H1 (cell line): Measurements from ENCODE around the gene PPP2R1A. TPM values are rescaled to one million over a fixed set of nuclear protein-coding genes. Genes with fewer than 3 reads are reported as not detected.

Experiments used
- CTCF ChIA-PET: fragments of 300-600 bp; sonication (Branson Sonifier 250); formaldehyde crosslinking; loops from one replicate; lab custom pipeline; 2021; ENCODE audit not compliant: partially characterized antibody; lab: Charles Lee
- POLR2A ChIA-PET: fragments of 300-600 bp; sonication (Branson Sonifier 250); formaldehyde crosslinking; loops from one replicate; lab custom pipeline; 2021; ENCODE audit warnings: inconsistent platforms; ENCODE audit not compliant: partially characterized antibody; lab: Charles Lee
- DNase-seq, 2 experiments: peaks; one replicate each; pipeline versions ENCODE4 v3.0.0 to v3.0.0-alpha.2; 2010 to 2022; ENCODE audit warnings: low spot score in 2 of 2, low read depth in 1 of 2, mixed read lengths in 1 of 2
- FAIRE-seq: peaks from 2 replicates; lab custom pipeline; 2011; peaks lifted over from hg19 to GRCh38; lab: Jason Lieb, UNC
- H2AFZ ChIP-seq: 2 replicates; pipeline ENCODE4 v1.8.1; 2012; ENCODE audit warnings: low read length, inconsistent platforms
- H2AK5ac ChIP-seq: 2 replicates; pipeline ENCODE4 v1.6.1; 2013; ENCODE audit warnings: low read depth, low read length
- H2BK120ac ChIP-seq: replicated peaks from 2 replicates; pipeline ENCODE3; 2013; ENCODE audit warnings: low read depth, low read length, inconsistent platforms
- H2BK12ac ChIP-seq: 2 replicates; pipeline ENCODE4 v1.6.1; 2013; ENCODE audit warnings: low read depth, low read length
- H2BK15ac ChIP-seq: 2 replicates; pipeline ENCODE4 v1.6.1; 2013; ENCODE audit warnings: low read length
- H2BK20ac ChIP-seq: 2 replicates; pipeline ENCODE4 v1.6.1; 2013; ENCODE audit warnings: low read length
- H2BK5ac ChIP-seq: 2 replicates; pipeline ENCODE4 v1.6.1; 2013; ENCODE audit warnings: low read depth, low read length
- H3K14ac ChIP-seq: 2 replicates; pipeline ENCODE4 v1.6.1; 2013; ENCODE audit warnings: inconsistent platforms; ENCODE audit not compliant: insufficient read length
- H3K18ac ChIP-seq: 2 replicates; pipeline ENCODE4 v1.6.1; 2013; ENCODE audit warnings: low read length; ENCODE audit errors: extremely low read depth
- H3K23ac ChIP-seq: 2 replicates; pipeline ENCODE4 v1.6.1; 2013; ENCODE audit warnings: inconsistent platforms; ENCODE audit not compliant: insufficient read length
- H3K23me2 ChIP-seq: 2 replicates; pipeline ENCODE4 v1.6.1; 2013; ENCODE audit warnings: low read depth, low read length
- H3K27ac ChIP-seq: 2 replicates; pipeline ENCODE4 v1.6.1; 2011; ENCODE audit warnings: low read depth, low read length, inconsistent platforms
- H3K27me3 ChIP-seq, 4 experiments: replicated peaks in 1 of 4; 1 replicate in 1 of 4; 2 replicates in 3 of 4; pipeline versions ENCODE4 v1.6.1 to v1.8.1; 2011 to 2013; ENCODE audit warnings: low read length in 3 of 4, mild to moderate bottlenecking in 3 of 4, inconsistent platforms in 2 of 4, mixed read lengths in 2 of 4, moderate library complexity in 1 of 4; ENCODE audit not compliant: control insufficient read depth in 3 of 4, insufficient read depth in 3 of 4; ENCODE audit errors: extremely low read depth in 1 of 4
- H3K36me3 ChIP-seq, 4 experiments: 2 replicates each; pipeline versions ENCODE4 v1.6.1 to v1.8.1; 2011 to 2013; ENCODE audit warnings: mild to moderate bottlenecking in 4 of 4, low read length in 3 of 4, moderate library complexity in 2 of 4, control low read depth in 1 of 4, inconsistent platforms in 1 of 4; ENCODE audit not compliant: insufficient read depth in 4 of 4, control insufficient read depth in 2 of 4
- H3K4ac ChIP-seq: replicated peaks from 2 replicates; pipeline ENCODE3; 2013; ENCODE audit warnings: low read length, low read depth, mixed read lengths, inconsistent platforms; ENCODE audit not compliant: insufficient read length
- H3K4me1 ChIP-seq, 4 experiments: replicated peaks in 1 of 4; 1 replicate in 1 of 4; 2 replicates in 3 of 4; pipeline versions ENCODE4 v1.6.1 to v1.8.1; 2011 to 2013; ENCODE audit warnings: low read length in 3 of 4, inconsistent platforms in 2 of 4, mixed read lengths in 1 of 4; ENCODE audit not compliant: insufficient read depth in 4 of 4, control insufficient read depth in 3 of 4
- H3K4me2 ChIP-seq, 2 experiments: 2 replicates each; pipeline versions ENCODE4 v1.6.1 to v1.8.1; 2011 to 2013; ENCODE audit warnings: low read depth in 2 of 2, low read length in 2 of 2, control low read depth in 1 of 2, inconsistent platforms in 1 of 2, mild to moderate bottlenecking in 1 of 2; ENCODE audit not compliant: insufficient read depth in 1 of 2
- H3K4me3 ChIP-seq, 4 experiments: fragments of 200-600, 300-600 bp in 1 of 4; sonication (generic), shearing (Covaris generic), sonication (Bioruptor Twin) in 1 of 4; 2 replicates each; pipeline versions ENCODE4 v1.5.1 to v1.8.1; 2011 to 2016; ENCODE audit warnings: low read length in 4 of 4, low read depth in 3 of 4, control low read depth in 2 of 4, inconsistent platforms in 2 of 4, mild to moderate bottlenecking in 2 of 4, mixed read lengths in 1 of 4, moderate library complexity in 1 of 4; ENCODE audit not compliant: insufficient read depth in 2 of 4; ENCODE audit errors: extremely low read depth in 1 of 4
- H3K56ac ChIP-seq: replicated peaks from 2 replicates; pipeline ENCODE3; 2013; ENCODE audit warnings: low read depth, mild to moderate bottlenecking, mixed read lengths, low read length, inconsistent platforms; ENCODE audit not compliant: insufficient read length
- H3K79me1 ChIP-seq: 2 replicates; pipeline ENCODE4 v1.6.1; 2013; ENCODE audit warnings: low read depth, low read length, control low read depth
- H3K79me2 ChIP-seq, 2 experiments: 2 replicates each; pipeline versions ENCODE4 v1.6.1 to v1.8.1; 2012 to 2013; ENCODE audit warnings: low read length in 2 of 2, mild to moderate bottlenecking in 2 of 2, inconsistent platforms in 1 of 2; ENCODE audit not compliant: insufficient read depth in 2 of 2, control insufficient read depth in 1 of 2
- H3K9ac ChIP-seq, 4 experiments: replicated peaks in 1 of 4; 1 replicate in 1 of 4; 2 replicates in 3 of 4; pipeline versions ENCODE4 v1.6.1 to v1.8.1; 2011 to 2013; ENCODE audit warnings: low read depth in 3 of 4, low read length in 3 of 4, control low read depth in 2 of 4, mild to moderate bottlenecking in 2 of 4, moderate library complexity in 2 of 4, inconsistent platforms in 1 of 4; ENCODE audit errors: extremely low read depth in 1 of 4
- H3K9me3 ChIP-seq, 2 experiments: 2 replicates each; pipeline versions ENCODE4 v1.6.1 to v1.8.1; 2012 to 2013; ENCODE audit warnings: mild to moderate bottlenecking in 2 of 2, moderate library complexity in 2 of 2, control low read depth in 1 of 2, inconsistent platforms in 1 of 2, low read depth in 1 of 2, low read length in 1 of 2, mixed read lengths in 1 of 2; ENCODE audit not compliant: insufficient read depth in 2 of 2
- H4K20me1 ChIP-seq, 2 experiments: replicated peaks in 1 of 2; 2 replicates each; pipeline versions ENCODE3 to v1.8.1; 2011 to 2013; ENCODE audit warnings: inconsistent platforms in 2 of 2, low read length in 2 of 2, mild to moderate bottlenecking in 1 of 2; ENCODE audit not compliant: insufficient read depth in 2 of 2, control insufficient read depth in 1 of 2
- H4K5ac ChIP-seq: 2 replicates; pipeline ENCODE4 v1.6.1; 2013; ENCODE audit warnings: low read length, low read depth, mixed read lengths, inconsistent platforms; ENCODE audit not compliant: insufficient read length
- H4K8ac ChIP-seq: 2 replicates; pipeline ENCODE4 v1.8.0; 2013; ENCODE audit warnings: mild to moderate bottlenecking, moderate library complexity, low read length, inconsistent platforms; ENCODE audit not compliant: insufficient read depth; ENCODE audit errors: extremely low read depth
- H4K91ac ChIP-seq: replicated peaks from 2 replicates; pipeline ENCODE3; 2013; ENCODE audit warnings: low read length, mixed read lengths, inconsistent platforms; ENCODE audit not compliant: insufficient read length
- MAFK ChIP-seq: IDR thresholded peaks from 2 replicates; pipeline ENCODE4 v1.6.1; 2012; ENCODE audit warnings: low read depth, mild to moderate bottlenecking, improper control_type of control experiment, low read length
- POLR2AphosphoS5 ChIP-seq: IDR thresholded peaks from 2 replicates; pipeline ENCODE4 v1.6.1; 2011; ENCODE audit warnings: low read depth, low read length
- RBBP5 ChIP-seq: IDR thresholded peaks from 2 replicates; pipeline ENCODE4 v1.7.1; 2012; ENCODE audit warnings: low read depth, mild to moderate bottlenecking, inconsistent platforms, low read length, moderate library complexity, borderline replicate concordance
- SP1 ChIP-seq: IDR thresholded peaks from 2 replicates; pipeline ENCODE4 v1.6.1; 2011; ENCODE audit warnings: low read depth, low read length
- WGBS, 2 experiments: shearing (Covaris generic) in 1 of 2; methylation state at CpG; one replicate each; pipeline versions ENCODE4 v1.1.6 to v1.1.7; 2013 to 2015; ENCODE audit warnings: low lambda C conversion rate in 2 of 2, mixed read lengths in 2 of 2, inconsistent platforms in 1 of 2, low coverage in 1 of 2, missing lambda C conversion rate in 1 of 2; ENCODE audit not compliant: insufficient replicate concordance in 2 of 2, insufficient coverage in 1 of 2, insufficient read length in 1 of 2; ENCODE audit errors: extremely low coverage in 1 of 2, missing lambda C conversion rate in 1 of 2; 5-methylcytosine and 5-hydroxymethylcytosine counted together
- polyA plus RNA-seq, 7 experiments: library from polyadenylated mRNA; depleted of rRNA in 3 of 7; stranded (reverse) in 5 of 7; unstranded in 2 of 7; fragments of >200 nt in 5 of 7; fragments of 200-250 nt in 2 of 7; gene quantifications; 1 replicate in 5 of 7; 2 replicates in 1 of 7; 4 replicates in 1 of 7; pipeline versions ENCODE4 v1.2.1 to v1.2.3, GENCODE V29; 2011 to 2013; ENCODE audit warnings: missing spikeins in 2 of 7, mixed read lengths in 2 of 7
- total RNA-seq: library from RNA; stranded (reverse); fragmentation: NEBNext Ultra II Directional; extraction: Animal tissue kit (Norgen Biotek cat#: 25700); gene quantifications from 2 replicates; pipeline ENCODE4 v1.2.1, GENCODE V29; 2021

PPP2R1A gene
- total and polyA plus RNA-seq, 2 of the 8 experiments (the other 6 are each of a cell fraction or from before 2014, with no cell fraction given): 380 to 382 TPM

GRCh38 chr19:52227980-52228379, 38.1 kb downstream of the PPP2R1A start:
- H3K9me3 ChIP-seq: no peaks in the 10 kb centered on the region
- H3K36me3 ChIP-seq: peaks cover 17 to 50% (median 44%) of the 10 kb centered on the region in 4 experiments
- H2BK120ac ChIP-seq: no peak overlapping the region
- H4K91ac ChIP-seq: no peak overlapping the region
- no peaks in the 10 kb centered on the region for H3K27me3 ChIP-seq
- ChIA-PET POLR2A (interaction anchor here (1.1 to 2.7 kb wide), 6 partner anchors 24 to 89 kb away, joined by 3 to 8 read pairs (median 4); partner anchors contain the start of gene ZNF616), CTCF (interaction anchor here (2.0 to 3.9 kb wide), 2 partner anchors 9 to 28 kb away, joined by 6 to 16 read pairs; no protein-coding TSS in a partner anchor)
- no peaks in the 10 kb centered on the region for H3K4me1 ChIP-seq
- no peaks in the 10 kb centered on the region for H3K23me2 ChIP-seq
- no peak overlapping the region for H2BK15ac ChIP-seq
- H2BK12ac ChIP-seq: no peak overlapping the region
- no peak overlapping the region for H3K18ac ChIP-seq
- no peak overlapping the region for H3K9ac ChIP-seq
- no peak overlapping the region for H3K27ac ChIP-seq
- no peak overlapping the region for H2AK5ac ChIP-seq
- peaks cover 0 to 2% of the 10 kb centered on the region in 2 experiments for H4K20me1 ChIP-seq
- no peak for DNase-seq
- no peak for FAIRE-seq
- no peaks in the 10 kb centered on the region; the same call in 1 of the 2 replicates for H3K79me1 ChIP-seq
- H3K23ac ChIP-seq: no peak overlapping the region
- no peak overlapping the region for H2AFZ ChIP-seq
- H3K4me3 ChIP-seq: no peak overlapping the region
- no peak overlapping the region for H3K14ac ChIP-seq
- no peak overlapping the region for H4K8ac ChIP-seq
- TF ChIP-seq SP1 (no peak), POLR2AphosphoS5 (0 out of 2 replicates have a peak, but pooled peaks have one; percentile 59), RBBP5 (no peak), MAFK (no peak)
- H2BK20ac ChIP-seq: no peak overlapping the region
- H3K56ac ChIP-seq: no peak overlapping the region
- H2BK5ac ChIP-seq: no peak overlapping the region
- no peak overlapping the region for H3K4me2 ChIP-seq
- no peak overlapping the region for H4K5ac ChIP-seq
- H3K4ac ChIP-seq: no peak overlapping the region
- no peaks in the 10 kb centered on the region for H3K79me2 ChIP-seq
- WGBS, 2 experiments: 91% methylated on average over 5 of the region's 5 CpGs; no CpG with 5 or more reads in 1 of the 2 experiments
